H1 (cell line): Measurements from ENCODE around the gene SP9. TPM values are rescaled to one million over a fixed set of nuclear protein-coding genes. Genes with fewer than 3 reads are reported as not detected.

Experiments used
- CTCF ChIA-PET: fragments of 300-600 bp; sonication (Branson Sonifier 250); formaldehyde crosslinking; loops from one replicate; lab custom pipeline; 2021; ENCODE audit not compliant: partially characterized antibody; lab: Charles Lee
- POLR2A ChIA-PET: fragments of 300-600 bp; sonication (Branson Sonifier 250); formaldehyde crosslinking; loops from one replicate; lab custom pipeline; 2021; ENCODE audit warnings: inconsistent platforms; ENCODE audit not compliant: partially characterized antibody; lab: Charles Lee
- DNase-seq, 2 experiments: peaks; one replicate each; pipeline versions ENCODE4 v3.0.0 to v3.0.0-alpha.2; 2010 to 2022; ENCODE audit warnings: low spot score in 2 of 2, low read depth in 1 of 2, mixed read lengths in 1 of 2
- FAIRE-seq: peaks from 2 replicates; lab custom pipeline; 2011; peaks lifted over from hg19 to GRCh38; lab: Jason Lieb, UNC
- H2AFZ ChIP-seq: 2 replicates; pipeline ENCODE4 v1.8.1; 2012; ENCODE audit warnings: low read length, inconsistent platforms
- H2AK5ac ChIP-seq: 2 replicates; pipeline ENCODE4 v1.6.1; 2013; ENCODE audit warnings: low read depth, low read length
- H2BK120ac ChIP-seq: replicated peaks from 2 replicates; pipeline ENCODE3; 2013; ENCODE audit warnings: low read depth, low read length, inconsistent platforms
- H2BK12ac ChIP-seq: 2 replicates; pipeline ENCODE4 v1.6.1; 2013; ENCODE audit warnings: low read depth, low read length
- H2BK15ac ChIP-seq: 2 replicates; pipeline ENCODE4 v1.6.1; 2013; ENCODE audit warnings: low read length
- H2BK20ac ChIP-seq: 2 replicates; pipeline ENCODE4 v1.6.1; 2013; ENCODE audit warnings: low read length
- H2BK5ac ChIP-seq: 2 replicates; pipeline ENCODE4 v1.6.1; 2013; ENCODE audit warnings: low read depth, low read length
- H3K14ac ChIP-seq: 2 replicates; pipeline ENCODE4 v1.6.1; 2013; ENCODE audit warnings: inconsistent platforms; ENCODE audit not compliant: insufficient read length
- H3K18ac ChIP-seq: 2 replicates; pipeline ENCODE4 v1.6.1; 2013; ENCODE audit warnings: low read length; ENCODE audit errors: extremely low read depth
- H3K23ac ChIP-seq: 2 replicates; pipeline ENCODE4 v1.6.1; 2013; ENCODE audit warnings: inconsistent platforms; ENCODE audit not compliant: insufficient read length
- H3K23me2 ChIP-seq: 2 replicates; pipeline ENCODE4 v1.6.1; 2013; ENCODE audit warnings: low read depth, low read length
- H3K27ac ChIP-seq: 2 replicates; pipeline ENCODE4 v1.6.1; 2011; ENCODE audit warnings: low read depth, low read length, inconsistent platforms
- H3K27me3 ChIP-seq, 4 experiments: replicated peaks in 1 of 4; 1 replicate in 1 of 4; 2 replicates in 3 of 4; pipeline versions ENCODE4 v1.6.1 to v1.8.1; 2011 to 2013; ENCODE audit warnings: low read length in 3 of 4, mild to moderate bottlenecking in 3 of 4, inconsistent platforms in 2 of 4, mixed read lengths in 2 of 4, moderate library complexity in 1 of 4; ENCODE audit not compliant: control insufficient read depth in 3 of 4, insufficient read depth in 3 of 4; ENCODE audit errors: extremely low read depth in 1 of 4
- H3K36me3 ChIP-seq, 4 experiments: 2 replicates each; pipeline versions ENCODE4 v1.6.1 to v1.8.1; 2011 to 2013; ENCODE audit warnings: mild to moderate bottlenecking in 4 of 4, low read length in 3 of 4, moderate library complexity in 2 of 4, control low read depth in 1 of 4, inconsistent platforms in 1 of 4; ENCODE audit not compliant: insufficient read depth in 4 of 4, control insufficient read depth in 2 of 4
- H3K4ac ChIP-seq: replicated peaks from 2 replicates; pipeline ENCODE3; 2013; ENCODE audit warnings: low read length, low read depth, mixed read lengths, inconsistent platforms; ENCODE audit not compliant: insufficient read length
- H3K4me1 ChIP-seq, 4 experiments: replicated peaks in 1 of 4; 1 replicate in 1 of 4; 2 replicates in 3 of 4; pipeline versions ENCODE4 v1.6.1 to v1.8.1; 2011 to 2013; ENCODE audit warnings: low read length in 3 of 4, inconsistent platforms in 2 of 4, mixed read lengths in 1 of 4; ENCODE audit not compliant: insufficient read depth in 4 of 4, control insufficient read depth in 3 of 4
- H3K4me2 ChIP-seq, 2 experiments: 2 replicates each; pipeline versions ENCODE4 v1.6.1 to v1.8.1; 2011 to 2013; ENCODE audit warnings: low read depth in 2 of 2, low read length in 2 of 2, control low read depth in 1 of 2, inconsistent platforms in 1 of 2, mild to moderate bottlenecking in 1 of 2; ENCODE audit not compliant: insufficient read depth in 1 of 2
- H3K4me3 ChIP-seq, 4 experiments: fragments of 200-600, 300-600 bp in 1 of 4; sonication (generic), shearing (Covaris generic), sonication (Bioruptor Twin) in 1 of 4; 2 replicates each; pipeline versions ENCODE4 v1.5.1 to v1.8.1; 2011 to 2016; ENCODE audit warnings: low read length in 4 of 4, low read depth in 3 of 4, control low read depth in 2 of 4, inconsistent platforms in 2 of 4, mild to moderate bottlenecking in 2 of 4, mixed read lengths in 1 of 4, moderate library complexity in 1 of 4; ENCODE audit not compliant: insufficient read depth in 2 of 4; ENCODE audit errors: extremely low read depth in 1 of 4
- H3K56ac ChIP-seq: replicated peaks from 2 replicates; pipeline ENCODE3; 2013; ENCODE audit warnings: low read depth, mild to moderate bottlenecking, mixed read lengths, low read length, inconsistent platforms; ENCODE audit not compliant: insufficient read length
- H3K79me1 ChIP-seq: 2 replicates; pipeline ENCODE4 v1.6.1; 2013; ENCODE audit warnings: low read depth, low read length, control low read depth
- H3K79me2 ChIP-seq, 2 experiments: 2 replicates each; pipeline versions ENCODE4 v1.6.1 to v1.8.1; 2012 to 2013; ENCODE audit warnings: low read length in 2 of 2, mild to moderate bottlenecking in 2 of 2, inconsistent platforms in 1 of 2; ENCODE audit not compliant: insufficient read depth in 2 of 2, control insufficient read depth in 1 of 2
- H3K9ac ChIP-seq, 4 experiments: replicated peaks in 1 of 4; 1 replicate in 1 of 4; 2 replicates in 3 of 4; pipeline versions ENCODE4 v1.6.1 to v1.8.1; 2011 to 2013; ENCODE audit warnings: low read depth in 3 of 4, low read length in 3 of 4, control low read depth in 2 of 4, mild to moderate bottlenecking in 2 of 4, moderate library complexity in 2 of 4, inconsistent platforms in 1 of 4; ENCODE audit errors: extremely low read depth in 1 of 4
- H3K9me3 ChIP-seq, 2 experiments: 2 replicates each; pipeline versions ENCODE4 v1.6.1 to v1.8.1; 2012 to 2013; ENCODE audit warnings: mild to moderate bottlenecking in 2 of 2, moderate library complexity in 2 of 2, control low read depth in 1 of 2, inconsistent platforms in 1 of 2, low read depth in 1 of 2, low read length in 1 of 2, mixed read lengths in 1 of 2; ENCODE audit not compliant: insufficient read depth in 2 of 2
- H4K20me1 ChIP-seq, 2 experiments: replicated peaks in 1 of 2; 2 replicates each; pipeline versions ENCODE3 to v1.8.1; 2011 to 2013; ENCODE audit warnings: inconsistent platforms in 2 of 2, low read length in 2 of 2, mild to moderate bottlenecking in 1 of 2; ENCODE audit not compliant: insufficient read depth in 2 of 2, control insufficient read depth in 1 of 2
- H4K5ac ChIP-seq: 2 replicates; pipeline ENCODE4 v1.6.1; 2013; ENCODE audit warnings: low read length, low read depth, mixed read lengths, inconsistent platforms; ENCODE audit not compliant: insufficient read length
- H4K8ac ChIP-seq: 2 replicates; pipeline ENCODE4 v1.8.0; 2013; ENCODE audit warnings: mild to moderate bottlenecking, moderate library complexity, low read length, inconsistent platforms; ENCODE audit not compliant: insufficient read depth; ENCODE audit errors: extremely low read depth
- H4K91ac ChIP-seq: replicated peaks from 2 replicates; pipeline ENCODE3; 2013; ENCODE audit warnings: low read length, mixed read lengths, inconsistent platforms; ENCODE audit not compliant: insufficient read length
- CHD1 ChIP-seq: IDR thresholded peaks from 2 replicates; pipeline ENCODE4 v1.6.1; 2012; ENCODE audit warnings: low read depth, low read length, improper control_type of control experiment
- EZH2 ChIP-seq: fragments of 200-600 bp; sonication (generic); IDR thresholded peaks from 2 replicates; pipeline ENCODE4 v1.7.1; 2012; ENCODE audit warnings: low read depth, mild to moderate bottlenecking, moderate library complexity, low read length, inconsistent platforms; ENCODE audit not compliant: severe bottlenecking
- SAP30 ChIP-seq: fragments of 300-600 bp; sonication (generic); IDR thresholded peaks from 2 replicates; pipeline ENCODE4 v1.7.1; 2012; ENCODE audit warnings: low read length, moderate library complexity, mild to moderate bottlenecking, inconsistent platforms; ENCODE audit not compliant: insufficient read depth, insufficient replicate concordance
- SP1 ChIP-seq: IDR thresholded peaks from 2 replicates; pipeline ENCODE4 v1.6.1; 2011; ENCODE audit warnings: low read depth, low read length
- SRF ChIP-seq: IDR thresholded peaks from 2 replicates; pipeline ENCODE4 v1.6.1; 2011; ENCODE audit warnings: mild to moderate bottlenecking, low read depth, low read length, moderate library complexity
- SUZ12 ChIP-seq: fragments of 200-600 bp; sonication (generic); IDR thresholded peaks from 2 replicates; pipeline ENCODE4 v1.6.1; 2012; ENCODE audit warnings: mild to moderate bottlenecking, inconsistent platforms, low read length, moderate library complexity, mixed read lengths
- WGBS, 2 experiments: shearing (Covaris generic) in 1 of 2; methylation state at CpG; one replicate each; pipeline versions ENCODE4 v1.1.6 to v1.1.7; 2013 to 2015; ENCODE audit warnings: low lambda C conversion rate in 2 of 2, mixed read lengths in 2 of 2, inconsistent platforms in 1 of 2, low coverage in 1 of 2, missing lambda C conversion rate in 1 of 2; ENCODE audit not compliant: insufficient replicate concordance in 2 of 2, insufficient coverage in 1 of 2, insufficient read length in 1 of 2; ENCODE audit errors: extremely low coverage in 1 of 2, missing lambda C conversion rate in 1 of 2; 5-methylcytosine and 5-hydroxymethylcytosine counted together
- polyA plus RNA-seq, 7 experiments: library from polyadenylated mRNA; depleted of rRNA in 3 of 7; stranded (reverse) in 5 of 7; unstranded in 2 of 7; fragments of >200 nt in 5 of 7; fragments of 200-250 nt in 2 of 7; gene quantifications; 1 replicate in 5 of 7; 2 replicates in 1 of 7; 4 replicates in 1 of 7; pipeline versions ENCODE4 v1.2.1 to v1.2.3, GENCODE V29; 2011 to 2013; ENCODE audit warnings: missing spikeins in 2 of 7, mixed read lengths in 2 of 7
- total RNA-seq: library from RNA; stranded (reverse); fragmentation: NEBNext Ultra II Directional; extraction: Animal tissue kit (Norgen Biotek cat#: 25700); gene quantifications from 2 replicates; pipeline ENCODE4 v1.2.1, GENCODE V29; 2021

Gene SP9
- total and polyA plus RNA-seq, 2 of the 8 experiments (the other 6 are each of a cell fraction or from before 2014, with no cell fraction given): 0.03 to 0.11 TPM

DNA sequence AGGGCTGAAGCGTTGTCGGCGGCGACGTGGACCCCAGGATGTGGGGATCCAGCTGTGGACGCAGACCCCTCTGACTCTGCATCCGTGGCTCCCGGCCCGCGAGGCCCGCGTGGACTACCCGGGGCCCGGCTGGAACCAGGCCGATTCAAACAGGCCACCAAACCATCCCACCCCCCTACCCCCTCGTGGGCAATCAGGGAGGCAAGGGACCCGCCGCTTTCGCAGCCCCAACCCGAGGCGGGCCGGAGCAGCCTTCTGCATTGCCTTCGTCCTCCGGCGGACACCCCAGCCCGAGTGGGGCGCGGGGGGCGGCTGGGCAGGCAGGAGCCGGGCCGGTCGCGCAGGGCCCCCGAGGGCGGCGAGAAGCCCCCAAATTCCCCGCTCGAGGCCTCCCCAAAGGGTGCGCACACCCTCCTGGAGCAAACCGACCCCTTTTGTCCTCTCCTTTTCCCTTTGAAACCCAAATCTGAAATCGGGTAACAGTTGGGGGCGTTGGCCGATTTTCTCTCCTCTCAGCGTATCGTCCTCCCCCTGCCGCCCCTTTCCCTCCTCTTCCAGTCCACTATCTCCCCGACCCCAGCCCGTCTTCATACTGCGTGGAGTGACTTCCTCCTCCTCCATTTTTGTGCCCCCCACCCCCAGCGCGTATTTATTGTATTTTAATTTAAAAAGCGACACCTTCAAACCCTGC is 7.4 kb downstream of the SP9 start:
- DNase-seq (peak in 1 of 2 experiments; percentile 63), FAIRE-seq (no peak)
- H2BK15ac ChIP-seq: no peak overlapping the region
- H3K9ac ChIP-seq: no peak overlapping the region
- H2BK12ac ChIP-seq: no peak overlapping the region
- H3K4me1 ChIP-seq: peaks cover 6 to 18% (median 12%) of the 10 kb centered on the region in 4 experiments; a peak in 6 of 7 replicates
- no peaks in the 10 kb centered on the region for H3K79me2 ChIP-seq
- no peak overlapping the region for H3K14ac ChIP-seq
- H2BK5ac ChIP-seq: no peak overlapping the region
- TF ChIP-seq CHD1 (no peak), EZH2 (peak; percentile 78), SP1 (no peak), SAP30 (no peak), SUZ12 (peak; percentile 69), SRF (no peak)
- H3K4ac ChIP-seq: no peak overlapping the region
- H4K91ac ChIP-seq: no peak overlapping the region
- peak overlapping the region; percentile 14; the same call in 1 of the 2 replicates for H3K18ac ChIP-seq
- peaks cover 16% of the 10 kb centered on the region; the same call in 1 of the 2 replicates for H3K23me2 ChIP-seq
- H2BK20ac ChIP-seq: no peak overlapping the region
- H3K56ac ChIP-seq: no peak overlapping the region
- H2AFZ ChIP-seq: no peak overlapping the region
- H3K36me3 ChIP-seq: peaks cover 0 to 6% (median 0%) of the 10 kb centered on the region in 4 experiments; a peak in 1 of 8 replicates
- peak overlapping the region; percentile 2 to 63 (median 28); a peak in 7 of 8 replicates for H3K4me3 ChIP-seq
- no peak overlapping the region for H4K5ac ChIP-seq
- H4K20me1 ChIP-seq: peaks cover 2% of the 10 kb centered on the region in 2 experiments
- H3K4me2 ChIP-seq: peak overlapping the region; percentile 66 to 80
- ChIA-PET POLR2A (interaction anchor here (2.5 kb wide), 1 partner anchor 11 kb away, joined by 7 read pairs; no protein-coding TSS in a partner anchor), CTCF (interaction anchor here (0.7 to 2.8 kb wide), 23 partner anchors 7 to 939 kb away, joined by 3 to 25 read pairs (median 4); partner anchors contain the start of gene SP9)
- H3K23ac ChIP-seq: no peak overlapping the region
- H3K9me3 ChIP-seq: no peaks in the 10 kb centered on the region
- 3% methylated on average over 39 of the region's 52 CpGs; no CpG with 5 or more reads in 1 of the 2 experiments for WGBS, 2 experiments
- H2AK5ac ChIP-seq: no peak overlapping the region
- H3K27ac ChIP-seq: no peak overlapping the region
- H2BK120ac ChIP-seq: no peak overlapping the region
- H4K8ac ChIP-seq: no peak overlapping the region
- H3K27me3 ChIP-seq: peaks cover 36 to 85% (median 67%) of the 10 kb centered on the region in 4 experiments
- H3K79me1 ChIP-seq: no peaks in the 10 kb centered on the region
